ENCODE measurements around the gene DMXL2.
"Not testable (repeated sequence)": the region's sequence is repeated elsewhere in the genome, so short reads cannot be mapped to it uniquely, and the experiment has no call there.

The DMXL2 gene, protein sequence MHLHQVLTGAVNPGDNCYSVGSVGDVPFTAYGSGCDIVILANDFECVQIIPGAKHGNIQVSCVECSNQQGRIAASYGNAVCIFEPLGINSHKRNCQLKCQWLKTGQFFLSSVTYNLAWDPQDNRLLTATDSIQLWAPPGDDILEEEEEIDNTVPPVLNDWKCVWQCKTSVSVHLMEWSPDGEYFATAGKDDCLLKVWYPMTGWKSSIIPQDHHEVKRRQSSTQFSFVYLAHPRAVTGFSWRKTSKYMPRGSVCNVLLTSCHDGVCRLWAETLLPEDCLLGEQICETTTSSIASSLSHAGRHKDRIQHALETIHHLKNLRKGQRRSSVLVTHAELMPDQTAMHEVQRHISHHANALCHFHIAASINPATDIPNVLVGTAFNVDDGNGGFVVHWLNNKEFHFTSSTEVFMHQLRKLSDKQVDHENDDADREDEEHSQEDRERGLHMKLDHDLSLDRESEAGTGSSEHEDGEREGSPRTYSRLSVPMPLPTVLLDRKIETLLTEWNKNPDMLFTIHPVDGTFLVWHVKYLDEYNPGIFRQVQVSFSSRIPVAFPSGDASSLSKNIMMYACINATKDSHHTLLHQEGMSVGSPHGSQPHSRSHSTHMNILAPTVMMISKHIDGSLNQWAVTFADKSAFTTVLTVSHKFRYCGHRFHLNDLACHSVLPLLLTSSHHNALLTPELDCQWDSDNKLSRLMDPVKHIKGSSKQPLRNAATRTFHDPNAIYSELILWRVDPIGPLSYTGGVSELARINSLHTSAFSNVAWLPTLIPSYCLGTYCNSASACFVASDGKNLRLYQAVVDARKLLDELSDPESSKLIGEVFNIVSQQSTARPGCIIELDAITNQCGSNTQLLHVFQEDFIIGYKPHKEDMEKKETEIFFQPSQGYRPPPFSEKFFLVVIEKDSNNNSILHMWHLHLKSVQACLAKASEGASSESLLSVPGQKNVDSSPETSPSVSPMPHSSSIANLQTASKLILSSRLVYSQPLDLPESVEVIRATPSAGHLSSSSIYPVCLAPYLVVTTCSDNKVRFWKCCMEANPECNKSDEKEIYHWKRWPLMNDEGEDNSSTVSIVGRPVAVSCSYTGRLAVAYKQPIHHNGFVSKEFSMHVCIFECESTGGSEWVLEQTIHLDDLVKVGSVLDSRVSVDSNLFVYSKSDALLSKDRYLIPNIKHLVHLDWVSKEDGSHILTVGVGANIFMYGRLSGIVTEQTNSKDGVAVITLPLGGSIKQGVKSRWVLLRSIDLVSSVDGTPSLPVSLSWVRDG (N-terminal part only)

DNA sequence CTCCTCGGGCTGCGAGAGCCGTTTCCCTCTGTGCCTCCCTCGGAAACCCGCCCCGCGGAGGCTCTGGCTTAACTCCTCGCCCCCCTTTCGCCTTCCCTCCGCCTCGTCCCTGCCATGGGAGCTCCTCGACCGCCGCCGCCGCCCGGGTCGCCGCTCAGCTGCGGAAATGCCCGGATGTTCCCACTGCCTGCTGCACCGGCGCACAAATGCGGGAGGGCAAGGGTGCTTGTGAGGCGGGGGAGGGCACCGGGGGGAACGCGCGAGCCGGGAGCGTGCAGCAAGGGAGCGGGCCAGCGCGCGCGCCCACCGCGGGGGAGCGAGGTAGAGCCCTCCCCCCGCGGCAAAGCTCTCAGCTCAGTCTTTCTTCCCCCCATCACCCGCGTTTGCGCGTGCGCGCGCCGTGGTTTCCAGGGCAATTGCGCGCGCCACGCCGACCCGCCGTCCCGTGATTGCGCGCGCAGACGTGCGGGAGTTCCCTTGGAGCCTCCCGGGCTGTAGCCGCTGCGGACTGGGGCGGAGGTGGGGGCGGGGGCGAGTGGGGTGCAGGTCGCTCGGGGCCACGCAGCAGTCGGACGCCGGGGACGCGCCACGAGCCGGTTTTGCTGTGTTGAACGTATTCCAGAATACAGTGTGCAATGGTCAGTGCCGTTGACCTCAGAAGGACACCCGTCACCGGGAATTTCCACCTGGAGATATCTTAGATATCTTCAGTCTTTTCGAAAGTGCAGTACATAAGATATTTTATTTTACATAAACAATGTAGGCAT, at the start of gene DMXL2:
TSS of gene DMXL2 (minus strand) at position 168 of the 767 bp plus-strand sequence. CDS start 226 bp downstream, outside the sequence.
- DNase-seq (ENCODE audit: low read depth in 2 of 2), result peak; percentile 19 to 60

GRCh38 chr15:51672155-51672687, 49.6 kb upstream of the DMXL2 start:
- no peak for DNase-seq (ENCODE audit: low read depth in 2 of 2)

- no peak for DNase-seq (ENCODE audit: low read depth in 2 of 2)
Observed at GRCh38 chr15:51669381-51669780, 46.8 kb upstream of the DMXL2 start.

DNA sequence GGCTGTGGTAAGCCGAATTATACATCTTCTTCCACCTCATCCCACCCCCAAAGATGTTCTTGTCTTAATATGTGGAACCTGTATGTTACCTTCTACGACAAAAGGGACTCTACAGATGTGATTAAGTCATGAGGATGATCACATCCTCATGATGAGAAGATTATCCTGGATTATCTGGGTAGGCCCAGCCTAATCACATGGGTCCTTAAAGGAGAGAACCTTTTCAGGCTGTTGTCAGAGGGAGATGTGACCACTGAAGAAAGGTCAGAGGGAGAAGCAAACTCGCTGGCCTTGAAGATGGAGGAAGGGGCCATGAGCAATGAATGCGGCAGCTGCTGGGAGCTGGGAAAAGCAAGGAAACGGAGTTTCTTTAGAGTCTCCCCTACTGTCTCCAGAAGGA, 45.9 kb upstream of the DMXL2 start:
- DNase-seq (ENCODE audit: low read depth in 2 of 2), result no peak

GRCh38 chr15:51667478-51667877, 44.9 kb upstream of the DMXL2 start:
- DNase-seq (ENCODE audit: low read depth in 2 of 2), result no peak

DNA sequence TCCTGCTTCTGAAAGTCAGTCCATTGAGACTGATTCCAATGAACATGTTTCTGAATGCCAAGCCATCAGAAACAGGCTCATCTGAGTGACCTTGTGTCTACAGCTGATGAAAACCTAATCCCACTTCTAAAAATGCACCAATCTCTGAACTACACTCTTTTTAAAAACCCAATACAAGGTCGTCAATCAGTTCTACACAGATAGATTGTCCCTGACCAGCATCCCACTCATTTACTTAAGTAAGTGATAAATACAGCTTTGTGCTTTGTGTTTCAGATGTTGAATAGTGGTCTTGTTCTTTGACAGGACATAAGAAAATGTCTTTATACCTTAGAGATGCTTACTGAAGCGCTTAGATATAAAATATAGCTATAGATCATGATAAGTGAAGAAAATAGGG, 38.5 kb upstream of the DMXL2 start:
- DNase-seq (ENCODE audit: low read depth in 2 of 2), result no peak

DNA sequence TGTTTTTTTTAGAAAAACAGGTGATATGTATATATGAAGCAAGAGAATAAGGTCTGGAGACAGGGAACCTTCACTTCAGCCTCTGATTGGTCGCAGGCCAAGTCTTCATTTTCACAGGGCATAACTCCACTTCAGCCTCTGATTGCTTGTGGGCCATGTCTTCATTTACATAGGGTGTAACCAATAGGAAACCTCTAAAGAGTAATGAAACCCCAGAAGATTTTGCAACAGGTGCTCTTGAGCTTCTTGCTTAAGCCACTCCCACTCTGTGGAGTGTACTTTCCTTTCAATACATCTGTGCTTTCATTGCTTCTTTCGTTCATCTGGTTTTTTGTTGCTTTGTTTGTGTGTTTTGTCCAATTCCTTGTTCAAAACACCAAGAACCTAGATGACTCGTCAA, 36.1 kb upstream of the DMXL2 start:
- DNase-seq (ENCODE audit: low read depth in 2 of 2), result no peak

DNA sequence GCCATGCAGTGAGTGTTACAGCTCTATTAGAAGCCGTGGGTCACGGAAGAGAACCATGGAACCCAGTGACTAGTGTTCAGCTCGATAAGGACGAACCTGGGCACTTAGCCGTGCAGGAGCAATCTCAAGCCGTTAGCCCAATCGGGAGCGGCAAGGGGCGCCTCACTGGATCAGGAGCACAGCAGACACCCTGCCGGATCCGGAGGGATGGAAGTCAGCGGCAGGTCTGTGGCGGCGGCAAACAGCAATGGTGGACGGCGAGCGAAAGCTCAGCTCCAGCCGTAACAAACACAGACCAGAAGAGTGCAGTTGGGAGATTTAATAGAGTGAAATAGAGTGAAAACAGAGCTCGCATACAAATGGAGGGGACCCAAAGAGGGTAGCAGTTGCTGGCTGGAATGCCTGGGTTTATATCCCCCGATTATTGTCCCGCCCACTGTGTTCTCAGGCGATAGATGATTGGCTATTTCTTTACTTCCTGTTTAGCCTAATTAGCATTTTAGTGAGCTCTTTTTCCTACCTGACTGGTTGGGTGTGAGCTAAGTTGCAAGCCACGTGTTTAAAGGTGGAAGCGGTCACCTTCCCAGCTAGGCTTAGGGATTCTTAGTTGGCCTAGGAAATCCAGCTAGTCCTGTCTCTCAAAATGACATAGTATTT, 33.0 kb upstream of the DMXL2 start:
- not testable (repeated sequence) for DNase-seq (ENCODE audit: low read depth in 2 of 2)

DNA sequence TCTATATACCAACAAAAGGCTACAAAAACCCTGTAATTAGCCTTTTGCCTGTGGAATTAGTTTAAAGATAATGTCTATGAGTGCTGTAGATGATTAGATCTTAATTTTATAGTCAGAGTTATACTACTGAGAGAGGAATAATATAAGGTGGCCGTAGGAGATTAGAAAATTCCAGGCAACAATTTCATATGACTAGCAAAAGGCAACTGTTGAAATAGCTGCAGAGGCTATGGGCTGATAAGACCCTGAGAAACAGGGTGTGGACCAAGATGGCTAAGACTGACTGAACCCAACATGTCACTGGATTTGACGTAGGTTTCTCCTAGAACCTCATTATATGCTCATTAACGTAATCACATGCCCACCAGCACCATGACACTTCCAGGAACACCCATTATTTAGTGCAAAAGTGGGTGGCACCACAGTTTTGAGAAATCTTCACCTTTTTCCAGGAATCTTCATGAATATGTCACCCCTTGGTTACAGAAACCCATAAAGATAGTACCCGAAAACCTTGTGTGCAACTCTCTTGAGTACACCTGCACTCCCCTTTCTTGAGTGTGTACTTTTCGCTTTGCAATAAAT, 29.6 kb upstream of the DMXL2 start:
- no peak for DNase-seq (ENCODE audit: low read depth in 2 of 2)

DNA sequence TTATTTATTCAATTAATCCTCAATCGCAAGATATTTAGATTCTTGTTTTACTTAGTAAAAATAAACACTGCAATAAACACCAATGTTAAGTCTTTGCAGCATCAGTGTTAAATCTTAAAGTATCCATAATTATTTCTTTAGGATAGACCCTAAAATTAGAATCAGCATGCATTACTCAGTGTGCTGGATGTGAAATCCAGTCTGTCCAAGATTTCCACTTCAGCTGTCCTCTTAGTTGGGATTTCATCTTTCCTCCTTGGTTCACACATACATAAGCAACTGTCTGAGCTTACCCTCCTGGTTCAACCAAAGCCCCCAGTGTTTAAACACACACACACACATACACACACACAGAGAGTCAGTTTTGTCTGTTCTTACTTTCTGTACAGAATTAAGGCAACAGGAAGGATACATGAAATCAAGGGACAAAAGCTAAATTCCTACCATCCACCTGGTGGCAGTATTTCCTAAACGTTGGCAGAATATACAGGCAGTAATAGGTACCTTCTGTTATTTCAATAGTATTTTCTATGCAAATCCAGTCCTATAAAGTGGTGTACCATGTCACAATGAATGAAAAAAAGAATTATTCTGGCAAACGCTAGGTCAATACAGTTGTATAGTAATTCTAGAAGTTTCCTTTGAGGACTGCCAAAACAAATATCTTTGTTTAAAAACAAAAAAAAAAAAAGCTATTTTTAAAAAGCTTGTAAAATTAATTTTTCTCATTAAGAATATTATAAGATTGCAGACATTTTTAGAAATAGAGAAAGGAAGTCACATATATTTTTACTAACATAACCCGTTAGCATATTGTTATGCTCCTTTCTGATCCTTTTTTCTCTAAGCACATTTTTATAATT, 27.3 kb upstream of the DMXL2 start:
- DNase-seq (ENCODE audit: low read depth in 2 of 2), result peak in 1 of 2 donors; percentile 25

- not testable (repeated sequence) for DNase-seq (ENCODE audit: low read depth in 2 of 2)
Observed at GRCh38 chr15:51648643-51649042, 26.1 kb upstream of the DMXL2 start.

GRCh38 chr15:51648101-51648500, 25.5 kb upstream of the DMXL2 start:
- not testable (repeated sequence) for DNase-seq (ENCODE audit: low read depth in 2 of 2)

GRCh38 chr15:51647128-51647562, 24.6 kb upstream of the DMXL2 start:
- DNase-seq (ENCODE audit: low read depth in 2 of 2), result no peak

DNA sequence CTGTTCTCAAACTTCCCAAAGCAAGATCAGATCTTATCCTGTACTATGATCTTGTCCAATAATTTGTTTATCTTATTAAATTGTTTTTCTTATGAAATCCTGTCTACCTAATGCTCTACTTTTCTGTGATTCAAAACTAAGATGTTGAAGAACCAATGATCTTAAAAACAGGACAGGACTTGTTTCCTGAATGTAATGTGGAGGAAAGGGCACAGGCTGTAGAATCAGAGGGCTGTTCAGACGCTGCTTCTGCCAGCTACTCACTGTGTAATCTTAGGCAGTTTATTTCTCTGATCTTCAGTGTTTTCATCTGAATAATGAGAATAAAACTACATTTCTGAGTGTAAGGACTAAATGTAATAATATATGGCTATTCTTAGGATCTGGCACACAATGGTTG, 20.1 kb upstream of the DMXL2 start:
- no peak for DNase-seq (ENCODE audit: low read depth in 2 of 2)

- no peak for DNase-seq (ENCODE audit: low read depth in 2 of 2)
Observed at GRCh38 chr15:51641490-51642130, 19.0 kb upstream of the DMXL2 start.

DNA sequence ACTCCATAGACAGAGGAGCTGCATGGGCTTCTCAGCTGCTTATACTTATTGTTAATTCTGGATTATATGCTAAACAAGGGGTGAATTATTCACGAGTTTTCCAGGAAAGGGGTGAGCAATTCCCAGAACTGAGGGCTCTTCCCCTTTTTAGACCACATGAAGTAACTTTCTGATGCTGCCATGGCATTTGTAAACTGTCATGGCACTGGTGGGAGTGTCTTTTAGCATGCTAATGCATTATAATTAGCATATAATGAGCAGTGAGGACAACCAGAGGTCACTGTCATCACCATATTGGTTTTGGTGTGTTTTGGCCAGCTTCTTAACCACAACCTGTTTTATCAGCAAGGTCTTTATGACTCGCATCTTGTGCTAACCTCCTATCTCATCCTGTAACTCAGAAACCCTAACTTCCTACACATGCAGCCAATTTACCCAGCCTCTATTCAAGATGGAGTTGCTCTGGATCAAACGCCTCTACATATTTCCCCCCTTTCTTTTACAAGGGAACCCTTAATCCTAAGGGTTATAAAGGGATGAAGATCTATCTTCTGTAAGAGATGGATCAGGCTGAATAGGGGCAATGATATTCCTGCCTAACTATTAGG, 12.1 kb upstream of the DMXL2 start:
- DNase-seq (ENCODE audit: low read depth in 2 of 2), result no peak

- no peak for DNase-seq (ENCODE audit: low read depth in 2 of 2)
Observed at GRCh38 chr15:51629612-51630011, 7.0 kb upstream of the DMXL2 start.

- no peak for DNase-seq (ENCODE audit: low read depth in 2 of 2)
Observed at GRCh38 chr15:51625236-51625635, 2.7 kb upstream of the DMXL2 start.

Measured in stimulated activated CD8-positive, alpha-beta memory T cell treated with anti-CD3 and anti-CD28 coated beads, Interleukin-7, amount 100 ng/mL, for 4 hours (primary cell).